Spinal cord (tissue), 10 donors: ENCODE results near the gene ZNHIT2. TPM values are rescaled to one million over a fixed set of nuclear protein-coding genes. Genes with fewer than 3 reads are reported as not detected.

Source experiments
- DNase-seq, 6 donors: peaks; one replicate each; pipeline versions ENCODE4 v3.0.0 to v3.0.0-alpha.2; 2013 to 2015; ENCODE audit warnings: low spot score in 6 of 6, low read depth in 4 of 6
- H3K27ac ChIP-seq: one replicate; pipeline ENCODE4 v1.5.1; 2013; ENCODE audit warnings: low read depth, low read length, control low read depth
- H3K27me3 ChIP-seq: one replicate; pipeline ENCODE4 v1.6.1; 2013; ENCODE audit warnings: low read length; ENCODE audit not compliant: control insufficient read depth, insufficient read depth
- H3K36me3 ChIP-seq: one replicate; pipeline ENCODE4 v1.6.1; 2013; ENCODE audit warnings: low read length; ENCODE audit not compliant: control insufficient read depth, insufficient read depth
- H3K4me1 ChIP-seq: one replicate; pipeline ENCODE4 v1.6.1; 2013; ENCODE audit warnings: low read length; ENCODE audit not compliant: control insufficient read depth, insufficient read depth
- H3K4me3 ChIP-seq: one replicate; pipeline ENCODE4 v1.5.1; 2013; ENCODE audit warnings: low read depth, low read length, control low read depth
- H3K9me3 ChIP-seq: one replicate; pipeline ENCODE4 v1.6.1; 2013; ENCODE audit warnings: low read length; ENCODE audit not compliant: control insufficient read depth, insufficient read depth
- WGBS: methylation state at CpG from one replicate; pipeline ENCODE4 v1.1.5; 2013; ENCODE audit warnings: missing lambda C conversion rate; ENCODE audit not compliant: insufficient coverage; 5-methylcytosine and 5-hydroxymethylcytosine counted together
- polyA plus RNA-seq, 2 donors: library from polyadenylated mRNA; unstranded; fragments of 120-200 nt; gene quantifications; one replicate each; pipeline ENCODE4 v1.2.1, GENCODE V29; 2013; ENCODE audit not compliant: insufficient read length in 2 of 2
- total RNA-seq, 2 donors: library from RNA; depleted of rRNA in 1 of 2; stranded (reverse); fragments of 120-200 nt in 1 of 2; fragments of >200 nt in 1 of 2; gene quantifications; one replicate each; pipeline versions ENCODE4 v1.2.3 to v1.2.4, GENCODE V29; 2013 to 2014
- donor health status: healthy.

Gene ZNHIT2
- total and polyA plus RNA-seq, 4 donors: 2.7 to 14.0 (median 10.5) TPM

- H3K4me3 ChIP-seq: no peak overlapping the region
- H3K27ac ChIP-seq: no peak overlapping the region
- no peaks in the 10 kb centered on the region for H3K9me3 ChIP-seq
- DNase-seq: no peak
- 90% methylated on average over 11 of the region's 13 CpGs for WGBS
- H3K4me1 ChIP-seq: peaks cover 22% of the 10 kb centered on the region
- H3K36me3 ChIP-seq: peaks cover 86% of the 10 kb centered on the region
- no peaks in the 10 kb centered on the region for H3K27me3 ChIP-seq
These were observed 12.3 kb upstream of the ZNHIT2 start for GRCh38 chr11:65129649-65130441.

- no peaks in the 10 kb centered on the region for H3K27me3 ChIP-seq
- no peak overlapping the region for H3K27ac ChIP-seq
- no peak for DNase-seq
- no peak overlapping the region for H3K4me3 ChIP-seq
- whole genome bisulfite sequencing: 91% methylated on average over 13 of the region's 15 CpGs
- peaks cover 16% of the 10 kb centered on the region for H3K4me1 ChIP-seq
- no peaks in the 10 kb centered on the region for H3K9me3 ChIP-seq
- peaks cover 86% of the 10 kb centered on the region for H3K36me3 ChIP-seq
These were observed 11.0 kb upstream of the ZNHIT2 start for GRCh38 chr11:65128182-65129145.

GRCh38 chr11:65127473-65128181, 10.1 kb upstream of the ZNHIT2 start:
- WGBS: 92% methylated on average over 6 of the region's 12 CpGs
- Histone ChIP-seq H3K9me3 (no peaks in the 10 kb centered on the region), H3K27ac (no peak overlapping the region), H3K36me3 (peaks cover 79% of the 10 kb centered on the region), H3K4me3 (no peak overlapping the region), H3K4me1 (peaks cover 11% of the 10 kb centered on the region), H3K27me3 (no peaks in the 10 kb centered on the region)
- DNase-seq: no peak

- H3K4me3 ChIP-seq: no peak overlapping the region
- DNase-seq: no peak
- no peaks in the 10 kb centered on the region for H3K9me3 ChIP-seq
- peaks cover 71% of the 10 kb centered on the region for H3K36me3 ChIP-seq
- WGBS: 88% methylated on average over 4 of the region's 6 CpGs
- H3K27me3 ChIP-seq: no peaks in the 10 kb centered on the region
- H3K4me1 ChIP-seq: peaks cover 6% of the 10 kb centered on the region
- H3K27ac ChIP-seq: no peak overlapping the region
These were observed 9.2 kb upstream of the ZNHIT2 start for GRCh38 chr11:65126624-65127274.

GRCh38 chr11:65125197-65126056, 7.9 kb upstream of the ZNHIT2 start:
- H3K9me3 ChIP-seq: no peaks in the 10 kb centered on the region
- H3K27ac ChIP-seq: no peak overlapping the region
- peaks cover 61% of the 10 kb centered on the region for H3K36me3 ChIP-seq
- H3K4me3 ChIP-seq: no peak overlapping the region
- H3K4me1 ChIP-seq: peaks cover 16% of the 10 kb centered on the region
- 94% methylated on average over 9 of the region's 12 CpGs for WGBS
- DNase-seq: no peak
- no peaks in the 10 kb centered on the region for H3K27me3 ChIP-seq

GRCh38 chr11:65124480-65125196, 7.1 kb upstream of the ZNHIT2 start:
- Histone ChIP-seq H3K27ac (no peak overlapping the region), H3K27me3 (no peaks in the 10 kb centered on the region), H3K4me1 (peaks cover 16% of the 10 kb centered on the region), H3K4me3 (no peak overlapping the region), H3K9me3 (no peaks in the 10 kb centered on the region), H3K36me3 (peaks cover 61% of the 10 kb centered on the region)
- 100% methylated on average over 2 of the region's 5 CpGs for WGBS
- DNase-seq: no peak

- H3K27ac ChIP-seq: peak within 1 kb of the TSS; percentile 91
- H3K27me3 ChIP-seq: no peaks in the 10 kb centered on the region
- peak within 1 kb of the TSS; percentile 97 for H3K4me3 ChIP-seq
- under 1% methylated on average over 61 of the region's 64 CpGs for WGBS
- H3K9me3 ChIP-seq: no peaks in the 10 kb centered on the region
- peaks cover 53% of the 10 kb centered on the region for H3K36me3 ChIP-seq
- peak; percentile 89 to 99 (median 92) for DNase-seq
- H3K4me1 ChIP-seq: peaks cover 26% of the 10 kb centered on the region
These were observed 4.6 kb upstream of the ZNHIT2 start, which contains the start of the genes FAU and MRPL49 for GRCh38 chr11:65121865-65122696. Gene FAU (minus strand): TSS chr11:65122134. CDS start chr11:65121813, 321 bp downstream. Gene MRPL49 (plus strand): TSS chr11:65122321. CDS start chr11:65122347, 26 bp downstream.
